OCI-LY7 (cell line): Measurements from ENCODE around the gene VAT1.

Experiments used
- EZH2phosphoT487 ChIP-seq: fragments of 200-600 bp; sonication (generic); IDR thresholded peaks from 2 replicates; pipeline ENCODE4 v1.6.1; 2018; ENCODE audit warnings: low read depth, borderline replicate concordance, mild to moderate bottlenecking, mixed run types, antibody characterized with exemption, low read length, moderate library complexity, mixed read lengths
- TF ChIP-seq, protein P1 (sequence below): fragments of 200-600 bp; sonication (generic); conservative IDR thresholded peaks from 2 replicates; pipeline ENCODE4 v1.5.1; 2014; ENCODE audit warnings: mild to moderate bottlenecking, antibody characterized with exemption, low read length, moderate library complexity, mixed read lengths

DNA sequence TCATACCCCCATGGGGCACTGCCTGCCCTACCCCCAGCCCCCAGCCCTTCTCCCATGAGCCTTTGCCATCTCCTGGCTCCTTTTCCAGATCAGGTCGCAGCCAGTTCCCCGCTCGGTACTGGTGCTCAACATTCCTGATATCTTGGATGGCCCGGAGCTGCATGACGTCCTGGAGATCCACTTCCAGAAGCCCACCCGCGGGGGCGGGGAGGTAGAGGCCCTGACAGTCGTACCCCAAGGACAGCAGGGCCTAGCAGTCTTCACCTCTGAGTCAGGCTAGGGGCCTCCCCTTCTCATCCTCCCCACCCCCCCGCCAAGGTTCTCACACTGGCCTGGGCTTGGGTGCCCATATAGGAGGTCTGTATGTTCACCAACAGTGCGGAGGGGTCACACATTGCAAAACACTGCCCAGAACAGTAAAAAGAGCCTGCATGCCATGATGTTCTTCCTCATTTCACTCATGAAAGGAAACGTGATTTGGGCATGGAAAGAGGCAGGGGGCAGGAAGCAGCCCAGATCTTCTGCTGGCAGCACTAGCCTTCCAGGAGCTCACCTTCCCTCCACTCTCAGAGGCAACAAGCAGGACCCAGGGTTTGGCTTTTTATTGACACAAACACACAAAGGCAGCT lies 8.1 kb downstream of the VAT1 start:
- TF ChIP-seq, protein P1, sequence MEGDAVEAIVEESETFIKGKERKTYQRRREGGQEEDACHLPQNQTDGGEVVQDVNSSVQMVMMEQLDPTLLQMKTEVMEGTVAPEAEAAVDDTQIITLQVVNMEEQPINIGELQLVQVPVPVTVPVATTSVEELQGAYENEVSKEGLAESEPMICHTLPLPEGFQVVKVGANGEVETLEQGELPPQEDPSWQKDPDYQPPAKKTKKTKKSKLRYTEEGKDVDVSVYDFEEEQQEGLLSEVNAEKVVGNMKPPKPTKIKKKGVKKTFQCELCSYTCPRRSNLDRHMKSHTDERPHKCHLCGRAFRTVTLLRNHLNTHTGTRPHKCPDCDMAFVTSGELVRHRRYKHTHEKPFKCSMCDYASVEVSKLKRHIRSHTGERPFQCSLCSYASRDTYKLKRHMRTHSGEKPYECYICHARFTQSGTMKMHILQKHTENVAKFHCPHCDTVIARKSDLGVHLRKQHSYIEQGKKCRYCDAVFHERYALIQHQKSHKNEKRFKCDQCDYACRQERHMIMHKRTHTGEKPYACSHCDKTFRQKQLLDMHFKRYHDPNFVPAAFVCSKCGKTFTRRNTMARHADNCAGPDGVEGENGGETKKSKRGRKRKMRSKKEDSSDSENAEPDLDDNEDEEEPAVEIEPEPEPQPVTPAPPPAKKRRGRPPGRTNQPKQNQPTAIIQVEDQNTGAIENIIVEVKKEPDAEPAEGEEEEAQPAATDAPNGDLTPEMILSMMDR, result no peak
- no peak for TF ChIP-seq EZH2phosphoT487
